Measurements from ENCODE around the gene FGD3.

The FGD3 gene

GRCh38 chr9:93084471-93084881 is 137.2 kb downstream of the FGD3 start:
- Histone ChIP-seq H3F3A (ENCODE audit: control insufficient read depth, insufficient read depth) (peaks cover 5% of the 10 kb centered on the region; the same call in 1 of the 2 replicates), H3K27ac (ENCODE audit: low read depth, low read length) (no peak overlapping the region), H4K20me1 (ENCODE audit: control insufficient read depth, insufficient read depth, low read depth, low read length) (no peaks in the 10 kb centered on the region), H3K27me3 (ENCODE audit: control insufficient read depth, low read length) (no peaks in the 10 kb centered on the region), H3K36me3 (ENCODE audit: control insufficient read depth, low read length) (peaks cover 60% of the 10 kb centered on the region), H3K4me1 (ENCODE audit: control insufficient read depth, low read length) (no peaks in the 10 kb centered on the region), H3K4me2 (ENCODE audit: low read length) (no peak overlapping the region), H3K4me3 (ENCODE audit: low read length) (no peak overlapping the region), H3K79me2 (ENCODE audit: control insufficient read depth, low read length) (no peaks in the 10 kb centered on the region), H3K9me2 (replicated peaks; ENCODE audit: control insufficient read depth, low read length) (no peaks in the 10 kb centered on the region), H3K9me3 (ENCODE audit: control insufficient read depth, insufficient read depth, low read length) (no peaks in the 10 kb centered on the region)
- TF ChIP-seq EZH2phosphoT487 (IDR thresholded peaks at IDR 0.05; ENCODE audit: borderline replicate concordance, low read length), result no peak
- no peak for TF ChIP-seq CTCF (IDR thresholded peaks at IDR 0.05; ENCODE audit: low read depth, low read length, poor library complexity, severe bottlenecking)

GRCh38 chr9:93085676-93086075 is 138.4 kb downstream of the FGD3 start:
- H3K27ac ChIP-seq (ENCODE audit: low read depth, low read length), result no peak overlapping the region
- H4K20me1 ChIP-seq (ENCODE audit: control insufficient read depth, insufficient read depth, low read depth, low read length), result no peaks in the 10 kb centered on the region
- H3K36me3 ChIP-seq (ENCODE audit: control insufficient read depth, low read length), result peaks cover 50% of the 10 kb centered on the region

More at GRCh38 chr9:93085676-93086075, 138.4 kb downstream of the FGD3 start:
- H3K79me2 ChIP-seq (ENCODE audit: control insufficient read depth, low read length), result no peaks in the 10 kb centered on the region
- TF ChIP-seq CTCF (IDR thresholded peaks at IDR 0.05; ENCODE audit: low read depth, low read length, poor library complexity, severe bottlenecking) (no peak), EZH2phosphoT487 (IDR thresholded peaks at IDR 0.05; ENCODE audit: borderline replicate concordance, low read length) (no peak)
- H3F3A ChIP-seq (ENCODE audit: control insufficient read depth, insufficient read depth), result peaks cover 5% of the 10 kb centered on the region; the same call in 1 of the 2 replicates
- no peaks in the 10 kb centered on the region for H3K27me3 ChIP-seq (ENCODE audit: control insufficient read depth, low read length)
- H3K4me2 ChIP-seq (ENCODE audit: low read length), result no peak overlapping the region
- H3K4me1 ChIP-seq (ENCODE audit: control insufficient read depth, low read length), result peaks cover 6% of the 10 kb centered on the region
- H3K9me2 ChIP-seq (replicated peaks; ENCODE audit: control insufficient read depth, low read length), result no peaks in the 10 kb centered on the region
- no peak overlapping the region for H3K4me3 ChIP-seq (ENCODE audit: low read length)
- no peaks in the 10 kb centered on the region for H3K9me3 ChIP-seq (ENCODE audit: control insufficient read depth, insufficient read depth, low read length)
